GM12878 (cell line): ENCODE measurements around the gene ARHGEF18. TPM values are rescaled to one million over a fixed set of nuclear protein-coding genes. Genes with fewer than 3 reads are reported as not detected.

Source experiments
- ATAC-seq: fragments of 200-7000 bp; cut with Tn5 transposase; 3 replicates; pipeline ENCODE4 v1.9.1; 2020; ENCODE audit warnings: mild to moderate bottlenecking, moderate library complexity
- BruUV-seq: library from RNA; stranded (reverse); fragments of 400-500 nt; replicated peaks from 2 replicates; lab custom pipeline; 2021; lab: Mats Ljungman, UMichigan
- CTCF ChIA-PET: fragments of 300-600 bp; sonication (Branson Sonifier 250); formaldehyde crosslinking; extraction: SDS; loops from one replicate; lab custom pipeline; 2021; ENCODE audit warnings: inconsistent platforms; lab: Yijun Ruan, JAX
- POLR2A ChIA-PET: fragments of 350-600 bp; formaldehyde crosslinking; extraction: SDS; loops from one replicate; lab custom pipeline; 2021; ENCODE audit warnings: inconsistent platforms; lab: Charles Lee
- RAD21 ChIA-PET: fragments of 300-600 bp; sonication (Branson Sonifier 250); formaldehyde crosslinking; loops from one replicate; lab custom pipeline; 2023; ENCODE audit warnings: antibody characterized with exemption; ENCODE audit not compliant: unreplicated experiment; lab: Charles Lee
- SMC1A ChIA-PET: fragments of 300-600 bp; sonication (Branson Sonifier 250); formaldehyde crosslinking; loops from one replicate; lab custom pipeline; 2023; ENCODE audit not compliant: unreplicated experiment, uncharacterized antibody; lab: Charles Lee
- DNase-seq: peaks from one replicate; pipeline ENCODE4 v3.0.0-alpha.2; 2011; ENCODE audit warnings: low read depth, low spot score
- FAIRE-seq: peaks from 3 replicates; lab custom pipeline; 2011; peaks lifted over from hg19 to GRCh38; lab: Jason Lieb, UNC
- H2AFZ ChIP-seq: 2 replicates; pipeline ENCODE4 v1.6.0; 2011; ENCODE audit warnings: low read depth, low read length, control low read depth; ENCODE audit not compliant: control insufficient read depth
- H3K27ac ChIP-seq: 2 replicates; pipeline ENCODE4 v1.5.1; 2011; ENCODE audit warnings: control low read depth; ENCODE audit not compliant: control insufficient read depth, insufficient read depth
- H3K27me3 ChIP-seq, 2 experiments: replicated peaks in 1 of 2; 2 replicates each; pipeline versions ENCODE4 v1.6.0 to v1.6.1; 2011; ENCODE audit warnings: low read length in 1 of 2; ENCODE audit not compliant: control insufficient read depth in 2 of 2, insufficient read depth in 2 of 2
- H3K36me3 ChIP-seq, 2 experiments: 2 replicates each; pipeline ENCODE4 v1.5.1; 2011; ENCODE audit warnings: low read length in 1 of 2; ENCODE audit not compliant: control insufficient read depth in 2 of 2, insufficient read depth in 2 of 2
- H3K4me1 ChIP-seq: 2 replicates; pipeline ENCODE4 v1.6.1; 2011; ENCODE audit warnings: mild to moderate bottlenecking, low read length, moderate library complexity, mixed read lengths; ENCODE audit not compliant: control insufficient read depth, insufficient read depth
- H3K4me2 ChIP-seq: 2 replicates; pipeline ENCODE4 v1.6.0; 2011; ENCODE audit warnings: control low read depth; ENCODE audit not compliant: control insufficient read depth, insufficient read depth
- H3K4me3 ChIP-seq: fragments of 200-600 bp; sonication (generic); 2 replicates; pipeline ENCODE4 v1.5.1; 2016
- H3K79me2 ChIP-seq: 2 replicates; pipeline ENCODE4 v1.6.0; 2011; ENCODE audit warnings: low read length; ENCODE audit not compliant: control insufficient read depth, insufficient read depth
- H3K9ac ChIP-seq: 2 replicates; pipeline ENCODE4 v1.8.0; 2011; ENCODE audit warnings: low read length, control low read depth, mixed read lengths; ENCODE audit not compliant: control insufficient read depth, insufficient read depth
- H3K9me3 ChIP-seq: replicated peaks from 3 replicates; pipeline ENCODE4 v1.5.1; 2011; ENCODE audit warnings: mild to moderate bottlenecking, low read length; ENCODE audit not compliant: control insufficient read depth, insufficient read depth
- H4K20me1 ChIP-seq: 2 replicates; pipeline ENCODE4 v1.6.0; 2011; ENCODE audit not compliant: control insufficient read depth, insufficient read depth
- CHD2 ChIP-seq: IDR thresholded peaks from 2 replicates; pipeline ENCODE4 v1.6.1; 2011; ENCODE audit warnings: low read depth, low read length, improper control_type of control experiment, borderline replicate concordance
- DPF2 ChIP-seq: fragments of 450-650 bp; IDR thresholded peaks from 2 replicates; pipeline ENCODE4 v1.6.1; 2017; ENCODE audit warnings: mild to moderate bottlenecking
- ELK1 ChIP-seq: IDR thresholded peaks from 2 replicates; pipeline ENCODE4 v1.6.1; 2012; ENCODE audit warnings: low read depth, low read length, improper control_type of control experiment
- FOS ChIP-seq: IDR thresholded peaks from 3 replicates; pipeline ENCODE4 v1.6.1; 2011; ENCODE audit warnings: borderline replicate concordance; ENCODE audit not compliant: insufficient read length; ENCODE audit errors: extremely low read depth
- JUNB ChIP-seq: IDR thresholded peaks from 2 replicates; pipeline ENCODE4 v1.6.1; 2016; ENCODE audit warnings: antibody characterized with exemption, mild to moderate bottlenecking
- MEF2B ChIP-seq: fragments of 450-650 bp; IDR thresholded peaks from 2 replicates; pipeline ENCODE4 v1.6.1; 2018; ENCODE audit warnings: mild to moderate bottlenecking, moderate library complexity; ENCODE audit not compliant: partially characterized antibody, poor library complexity, severe bottlenecking
- SRF ChIP-seq, 2 experiments: IDR thresholded peaks; 2 replicates each; pipeline ENCODE4 v1.6.1; 2011; ENCODE audit warnings: low read depth in 2 of 2, low read length in 2 of 2, mild to moderate bottlenecking in 1 of 2, moderate library complexity in 1 of 2
- TAF1 ChIP-seq: IDR thresholded peaks from 2 replicates; pipeline ENCODE4 v1.6.1; 2011; ENCODE audit warnings: mild to moderate bottlenecking, low read depth, low read length, borderline replicate concordance
- WGBS: methylation state at CpG from one replicate; pipeline ENCODE4 v1.1.6; 2016; ENCODE audit warnings: low lambda C conversion rate; ENCODE audit not compliant: insufficient replicate concordance, insufficient coverage; ENCODE audit errors: missing lambda C conversion rate; 5-methylcytosine and 5-hydroxymethylcytosine counted together
- in situ Hi-C: fragments of 300-500 bp; cut with MboI; formaldehyde crosslinking; loops from 9 replicates; pipeline ENCODE4 v1.14.3; 2018; ENCODE audit warnings: mixed read lengths
- intact Hi-C: fragments of 100-400 bp; cut with micrococcal nuclease; formaldehyde crosslinking; loops from one replicate; pipeline ENCODE4 v1.14.2; 2022; ENCODE audit not compliant: unreplicated experiment
- polyA plus RNA-seq, 11 experiments: library from polyadenylated mRNA; depleted of rRNA in 4 of 11; unstranded in 6 of 11; stranded (reverse) in 5 of 11; fragments of >200 nt; fragmentation: Nextera tagmentation in 4 of 11; fragmentation: Illumina TruSeq in 1 of 11; extraction: Ambion mirVana in 4 of 11; extraction: Trizol in 1 of 11; gene quantifications; 1 replicate in 1 of 11; 2 replicates in 10 of 11; pipeline versions ENCODE4 v1.2.1 to v1.2.3, GENCODE V29; 2011 to 2016; ENCODE audit warnings: inconsistent platforms in 2 of 11, missing spikeins in 2 of 11, low read depth in 1 of 11
- total RNA-seq, 4 experiments: library from RNA; depleted of rRNA in 3 of 4; stranded (reverse); fragments of >200 nt in 3 of 4; fragmentation: Illumina TruSeq in 1 of 4; extraction: Trizol in 1 of 4; gene quantifications; 2 replicates each; pipeline versions ENCODE4 v1.2.1 to v1.2.3, GENCODE V29; 2013 to 2021

Gene ARHGEF18
- total and polyA plus RNA-seq, 10 of the 15 experiments (the other 5 are each of a cell fraction or from before 2014, with no cell fraction given), result 0.31 to 32.3 (median 13.4) TPM

- TF ChIP-seq ELK1 (peak; percentile 75), FOS (no peak), TAF1 (peak; percentile 77; the same call in 1 of the 2 replicates), SRF (IDR thresholded peaks at IDR 0.05; ENCODE audit: low read depth in 2 of 2, low read length in 2 of 2) (0 out of 4 replicates have a peak, but pooled peaks of 1 of the 2 experiments have one; percentile 25)
Observed at GRCh38 chr19:7394731-7395359, 46.1 kb downstream of the ARHGEF18 start (continued).

- Histone ChIP-seq H4K20me1 (no peaks in the 10 kb centered on the region), H3K4me2 (peak overlapping the region; percentile 74), H3K36me3 (no peaks in the 10 kb centered on the region), H3K4me3 (peak overlapping the region; percentile 96), H2AFZ (no peak overlapping the region), H3K27me3 (no peaks in the 10 kb centered on the region), H3K27ac (peak overlapping the region; percentile 80), H3K9ac (peak overlapping the region; percentile 82), H3K4me1 (peaks cover 14% of the 10 kb centered on the region), H3K9me3 (no peaks in the 10 kb centered on the region; the same call in 2 of the 3 replicates), H3K79me2 (peaks cover 48% of the 10 kb centered on the region)
- under 1% methylated on average over 23 of the region's 28 CpGs for WGBS
- ChIA-PET POLR2A (interaction anchor here (0.6 to 3.9 kb wide), 9 partner anchors 9 to 234 kb away, joined by 3 to 34 read pairs (median 4); partner anchors contain the start of genes ARHGEF18 and PET100), CTCF (interaction anchor here (0.9 to 1.4 kb wide), 3 partner anchors 11 to 101 kb away, joined by 3 read pairs; no protein-coding TSS in a partner anchor), RAD21 (interaction anchor here (0.5 to 2.0 kb wide), 6 partner anchors 8 to 173 kb away, joined by 3 to 7 read pairs (median 4); no protein-coding TSS in a partner anchor), SMC1A (interaction anchor here (0.9 to 5.5 kb wide), 3 partner anchors 7 to 47 kb away, joined by 3 to 40 read pairs (median 10); partner anchors contain the start of gene ARHGEF18)
- no peak for DNase-seq
- in situ Hi-C loops, result no loop called here
- peak; percentile 18 for FAIRE-seq
- no TSS peak for BruUV-seq
- intact Hi-C loops, result no loop called here
- no peak for TF ChIP-seq JUNB
- TF ChIP-seq CHD2, result 0 out of 2 replicates have a peak, but pooled peaks have one; percentile 2
- peak; percentile 12 for TF ChIP-seq MEF2B
- TF ChIP-seq DPF2, result no peak
- peak; percentile 40 for ATAC-seq
Observed at GRCh38 chr19:7395360-7396066, 46.8 kb downstream of the ARHGEF18 start.
